Measurements from ENCODE around the gene STX8. TPM values are rescaled to one million over a fixed set of nuclear protein-coding genes. Genes with fewer than 3 reads are reported as not detected.
"Not testable (repeated sequence)": the region's sequence is repeated elsewhere in the genome, so short reads cannot be mapped to it uniquely, and the experiment has no call there.

The STX8 gene
- total RNA-seq, 1 donor: 77.5 TPM

- DNase-seq (ENCODE audit: low read depth): no peak
- TF ChIP-seq CTCF (IDR thresholded peaks at IDR 0.05; ENCODE audit: insufficient read depth, low read length): no peak
- H3K4me3 ChIP-seq (ENCODE audit: low read depth, low read length): no peak overlapping the region
Measured at GRCh38 chr17:9451934-9452333, 123.7 kb downstream of the STX8 start.

DNA sequence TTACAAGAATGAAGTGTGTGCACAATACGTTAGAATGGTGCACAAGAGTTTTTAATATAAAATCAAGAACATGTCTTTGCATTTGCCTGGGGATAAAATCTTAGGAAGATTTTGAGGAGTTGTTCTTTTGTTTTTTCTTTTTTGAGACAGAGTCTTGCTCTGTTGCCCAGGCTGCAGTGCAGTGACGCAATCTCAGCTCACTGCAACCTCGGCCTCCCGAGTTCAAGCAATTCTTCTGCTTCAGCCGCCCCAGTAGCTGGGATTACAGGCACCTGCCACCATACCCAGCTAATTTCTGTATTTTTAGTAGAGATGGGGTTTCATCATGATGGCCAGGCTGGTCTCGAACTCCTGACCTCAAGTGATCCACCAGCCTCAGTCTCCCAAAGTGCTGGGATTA, 128.3 kb downstream of the STX8 start:
- DNase-seq (ENCODE audit: low read depth); H3K4me3 ChIP-seq (ENCODE audit: low read depth, low read length): not testable (repeated sequence)

DNA sequence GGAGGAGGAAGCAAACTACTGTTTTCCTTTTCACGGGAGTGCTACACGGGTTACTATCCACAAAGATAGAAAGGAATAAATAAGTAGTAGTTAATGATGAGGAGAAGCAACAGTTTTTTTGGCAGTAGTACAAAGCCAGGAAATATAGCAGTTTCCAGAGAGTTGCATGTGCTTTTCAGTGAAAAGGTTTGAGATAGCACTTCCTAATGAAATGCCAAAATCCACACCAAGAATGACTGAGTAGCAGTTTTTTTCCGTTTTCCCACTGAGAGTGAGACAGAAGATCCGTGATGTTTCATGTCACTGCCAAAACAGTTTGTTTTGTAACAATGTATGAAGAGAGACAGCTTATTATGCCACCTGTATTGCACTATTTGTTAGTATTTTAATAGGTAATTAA, 129.1 kb downstream of the STX8 start:
- no peak for TF ChIP-seq CTCF (IDR thresholded peaks at IDR 0.05; ENCODE audit: insufficient read depth, low read length)
- no peak overlapping the region for H3K4me3 ChIP-seq (ENCODE audit: low read depth, low read length)
- no peak for DNase-seq (ENCODE audit: low read depth)

DNA sequence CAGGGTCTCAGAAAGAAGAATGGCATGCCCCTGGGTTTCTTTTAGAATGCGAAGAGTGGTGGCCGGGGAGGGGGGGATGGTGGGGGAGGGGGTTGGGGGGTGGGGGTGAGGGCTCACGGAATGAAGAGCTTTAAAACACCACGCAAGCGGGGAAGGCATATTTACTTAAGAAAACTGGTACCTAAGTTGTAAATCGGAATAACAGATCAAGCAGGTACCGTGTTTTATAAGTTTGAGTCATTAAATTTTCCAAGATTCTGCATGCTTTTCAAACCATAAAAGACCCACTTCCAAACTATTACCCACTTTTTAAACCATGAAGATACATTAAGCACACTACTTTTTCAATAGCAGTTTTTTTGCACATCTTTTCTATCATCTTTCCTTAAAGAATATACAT, 130.2 kb downstream of the STX8 start:
- TF ChIP-seq CTCF (IDR thresholded peaks at IDR 0.05; ENCODE audit: insufficient read depth, low read length): no peak
- DNase-seq (ENCODE audit: low read depth): no peak
- H3K4me3 ChIP-seq (ENCODE audit: low read depth, low read length): no peak overlapping the region

GRCh38 chr17:9444687-9445086, 130.9 kb downstream of the STX8 start:
- no peak overlapping the region for H3K4me3 ChIP-seq (ENCODE audit: low read depth, low read length)
- no peak for DNase-seq (ENCODE audit: low read depth)
- TF ChIP-seq CTCF (IDR thresholded peaks at IDR 0.05; ENCODE audit: insufficient read depth, low read length): no peak

DNA sequence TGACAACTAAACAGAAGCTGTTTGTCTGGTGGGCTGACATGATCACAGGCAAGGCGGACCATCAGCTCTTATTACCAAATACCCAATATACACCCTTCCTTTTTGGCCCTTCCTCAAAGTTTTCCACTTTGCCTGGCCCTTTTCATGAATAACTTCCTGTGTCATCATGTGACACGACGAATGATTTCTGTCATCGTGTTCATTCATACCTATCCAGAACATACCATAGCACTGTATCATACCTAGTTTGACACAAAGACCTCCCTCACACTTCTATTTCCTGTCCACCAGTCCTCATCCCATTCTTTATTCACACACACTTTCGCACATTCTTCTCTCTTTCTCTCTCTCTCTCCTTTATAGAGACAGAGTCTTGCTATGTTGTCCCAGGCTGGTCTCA, 131.8 kb downstream of the STX8 start:
- no peak overlapping the region for H3K4me3 ChIP-seq (ENCODE audit: low read depth, low read length)
- DNase-seq (ENCODE audit: low read depth): no peak
- no peak for TF ChIP-seq CTCF (IDR thresholded peaks at IDR 0.05; ENCODE audit: insufficient read depth, low read length)

- H3K4me3 ChIP-seq (ENCODE audit: low read depth, low read length): no peak overlapping the region
- TF ChIP-seq CTCF (IDR thresholded peaks at IDR 0.05; ENCODE audit: insufficient read depth, low read length): no peak
- no peak for DNase-seq (ENCODE audit: low read depth)
Measured at GRCh38 chr17:9439851-9440250, 135.8 kb downstream of the STX8 start.
